Skin of body (tissue), 2 donors: ENCODE results near the gene VPS36. TPM values are rescaled to one million over a fixed set of nuclear protein-coding genes. Genes with fewer than 3 reads are reported as not detected.
"Not testable (repeated sequence)": the region's sequence is repeated elsewhere in the genome, so short reads cannot be mapped to it uniquely, and the experiment has no call there.

Experiments used
- DNase-seq: peaks from one replicate; lab custom pipeline; 2025; lab: John Stamatoyannopoulos, UW
- total RNA-seq: library from RNA; depleted of rRNA; stranded (reverse); fragments of >200 nt; gene quantifications from one replicate; pipeline ENCODE4 v1.2.3, GENCODE V29; 2014

Gene VPS36, protein sequence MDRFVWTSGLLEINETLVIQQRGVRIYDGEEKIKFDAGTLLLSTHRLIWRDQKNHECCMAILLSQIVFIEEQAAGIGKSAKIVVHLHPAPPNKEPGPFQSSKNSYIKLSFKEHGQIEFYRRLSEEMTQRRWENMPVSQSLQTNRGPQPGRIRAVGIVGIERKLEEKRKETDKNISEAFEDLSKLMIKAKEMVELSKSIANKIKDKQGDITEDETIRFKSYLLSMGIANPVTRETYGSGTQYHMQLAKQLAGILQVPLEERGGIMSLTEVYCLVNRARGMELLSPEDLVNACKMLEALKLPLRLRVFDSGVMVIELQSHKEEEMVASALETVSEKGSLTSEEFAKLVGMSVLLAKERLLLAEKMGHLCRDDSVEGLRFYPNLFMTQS
- 76.0 TPM for total RNA-seq

DNA sequence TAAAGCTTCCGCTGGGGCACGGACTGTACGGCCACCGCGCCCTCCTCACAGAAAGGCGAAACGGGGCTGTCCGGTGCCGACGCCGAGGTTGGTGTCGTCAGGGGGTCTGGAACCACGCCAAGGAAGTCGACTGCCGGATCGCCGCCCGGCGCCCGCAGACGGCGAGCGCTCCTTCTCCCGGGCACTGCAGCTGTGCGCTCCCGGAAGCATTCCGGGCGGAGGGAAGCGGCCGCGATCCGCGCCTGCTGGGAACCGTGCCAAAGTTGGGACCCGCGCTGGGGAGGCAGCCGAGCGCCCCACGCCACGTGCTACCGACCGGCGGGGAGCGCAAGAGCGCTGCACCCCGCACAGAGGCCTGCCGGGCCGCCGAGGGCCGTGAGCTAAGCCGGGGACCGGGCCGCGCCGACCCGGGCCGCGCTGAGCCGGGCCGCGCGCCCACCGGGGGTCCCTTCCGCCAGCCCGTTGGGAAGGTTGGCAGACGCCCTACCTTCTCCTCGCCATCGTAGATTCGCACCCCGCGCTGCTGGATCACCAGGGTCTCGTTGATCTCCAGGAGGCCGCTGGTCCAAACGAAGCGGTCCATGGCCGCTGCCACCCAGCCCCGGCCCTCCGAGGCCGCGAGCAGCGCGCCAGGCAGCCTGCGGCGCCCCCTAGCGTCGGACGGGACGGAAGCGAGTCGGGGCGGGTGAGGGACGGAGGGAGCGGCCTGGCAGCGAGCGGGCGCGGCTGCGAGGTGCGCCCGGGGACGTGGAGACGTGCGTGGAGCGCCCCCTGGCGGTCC is at the start of gene VPS36:
Gene VPS36 (minus strand): TSS at position 623 of the 781 bp plus-strand sequence. CDS start 40 bp downstream, at position 583.
- peak; percentile 95 for DNase-seq

DNA sequence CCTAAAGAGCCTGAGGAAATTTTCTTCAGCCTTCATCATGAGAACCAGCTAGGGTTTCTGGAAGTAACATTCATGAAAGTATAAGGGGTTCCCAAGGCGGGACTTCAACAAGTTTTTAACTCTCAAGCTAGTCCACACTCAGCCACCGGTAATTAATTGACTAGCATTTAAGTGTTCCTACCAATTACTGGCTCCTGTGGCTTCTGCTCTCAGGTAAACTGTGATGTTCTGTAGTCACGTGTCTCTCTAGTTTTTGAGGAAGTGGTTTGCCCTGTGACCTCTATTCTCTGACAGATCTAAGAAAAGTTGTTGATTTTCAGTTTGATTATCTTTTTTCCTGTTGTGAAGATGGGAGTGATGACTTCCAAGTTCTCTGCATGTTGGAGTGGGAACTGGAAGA is 47.5 kb upstream of the VPS36 start:
- DNase-seq, result not testable (repeated sequence)

DNA sequence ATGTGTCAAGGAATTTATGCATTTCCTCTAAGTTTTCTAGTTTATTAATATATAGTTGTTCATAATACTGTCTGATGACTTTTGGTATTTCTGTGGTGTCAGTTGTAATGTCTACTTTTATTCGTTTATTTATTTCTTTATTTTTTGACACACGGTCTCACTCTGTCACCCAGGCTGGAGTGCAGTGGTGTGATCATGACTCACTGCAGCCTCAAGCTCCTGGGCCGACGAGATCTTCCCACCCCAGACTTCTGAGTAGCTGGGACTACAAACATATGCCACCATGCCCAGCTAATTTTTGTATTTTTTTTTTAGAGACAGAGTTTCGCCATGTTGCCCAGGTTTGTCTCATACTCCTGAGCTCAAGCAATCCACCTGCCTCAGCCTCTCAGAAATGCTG is 43.8 kb upstream of the VPS36 start:
- not testable (repeated sequence) for DNase-seq

DNA sequence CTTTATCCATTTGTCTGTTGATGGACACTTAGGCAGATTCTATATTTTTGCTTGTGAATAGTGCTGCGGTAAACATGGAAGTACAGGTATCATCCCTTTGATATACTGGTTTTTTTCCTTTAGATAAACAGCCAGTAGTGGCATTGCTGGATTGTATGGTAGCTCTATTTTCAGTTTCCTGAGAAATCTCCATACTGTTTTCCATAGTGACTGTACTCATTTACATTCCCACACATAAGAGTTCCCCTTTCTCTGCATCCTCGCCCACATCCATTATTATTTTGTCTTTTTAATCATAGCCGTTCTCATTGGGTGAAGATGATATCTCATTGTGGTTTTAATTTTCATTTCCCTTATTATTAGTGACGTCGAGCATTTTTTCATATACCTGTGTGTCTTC is 40.6 kb upstream of the VPS36 start:
- not testable (repeated sequence) for DNase-seq

DNA sequence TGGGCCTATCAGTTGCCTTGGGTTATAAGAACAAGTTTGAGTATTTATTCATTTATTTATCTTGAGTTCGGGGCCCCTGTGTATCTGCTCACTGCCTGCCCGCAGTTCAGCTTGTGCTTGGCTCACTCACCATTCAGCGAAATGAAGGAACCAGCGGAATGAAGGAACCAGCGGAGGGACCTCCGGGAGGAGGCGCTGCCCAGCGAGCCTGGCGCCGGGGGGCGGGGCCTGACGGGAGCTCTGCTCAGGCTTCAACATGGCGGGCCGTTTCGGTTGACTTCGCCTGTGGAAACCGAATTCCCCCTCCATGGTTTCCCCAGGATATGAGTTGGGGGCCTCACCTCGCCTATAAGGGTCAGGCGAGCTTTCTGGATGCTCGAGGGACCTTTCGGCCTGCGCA is 38.3 kb upstream of the VPS36 start:
- DNase-seq, result not testable (repeated sequence)

DNA sequence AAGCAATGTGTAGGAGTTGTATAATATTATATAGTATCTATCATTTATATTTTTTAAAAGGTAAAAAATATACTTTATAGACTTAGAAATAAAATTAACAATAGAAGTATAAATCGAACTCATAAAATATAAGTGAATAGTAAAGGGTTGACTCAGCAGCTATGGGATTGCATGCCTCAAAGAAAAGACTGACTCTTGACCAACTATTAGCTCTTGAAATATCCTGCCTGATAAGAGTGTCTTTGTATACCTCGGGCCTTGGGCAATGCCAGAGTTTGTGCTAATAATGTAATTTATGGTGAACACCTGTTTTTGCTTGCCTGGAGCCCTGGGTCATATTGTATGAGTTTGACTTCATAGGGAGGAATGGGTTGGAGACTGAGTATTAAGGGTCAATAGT is 36.6 kb upstream of the VPS36 start:
- not testable (repeated sequence) for DNase-seq

DNA sequence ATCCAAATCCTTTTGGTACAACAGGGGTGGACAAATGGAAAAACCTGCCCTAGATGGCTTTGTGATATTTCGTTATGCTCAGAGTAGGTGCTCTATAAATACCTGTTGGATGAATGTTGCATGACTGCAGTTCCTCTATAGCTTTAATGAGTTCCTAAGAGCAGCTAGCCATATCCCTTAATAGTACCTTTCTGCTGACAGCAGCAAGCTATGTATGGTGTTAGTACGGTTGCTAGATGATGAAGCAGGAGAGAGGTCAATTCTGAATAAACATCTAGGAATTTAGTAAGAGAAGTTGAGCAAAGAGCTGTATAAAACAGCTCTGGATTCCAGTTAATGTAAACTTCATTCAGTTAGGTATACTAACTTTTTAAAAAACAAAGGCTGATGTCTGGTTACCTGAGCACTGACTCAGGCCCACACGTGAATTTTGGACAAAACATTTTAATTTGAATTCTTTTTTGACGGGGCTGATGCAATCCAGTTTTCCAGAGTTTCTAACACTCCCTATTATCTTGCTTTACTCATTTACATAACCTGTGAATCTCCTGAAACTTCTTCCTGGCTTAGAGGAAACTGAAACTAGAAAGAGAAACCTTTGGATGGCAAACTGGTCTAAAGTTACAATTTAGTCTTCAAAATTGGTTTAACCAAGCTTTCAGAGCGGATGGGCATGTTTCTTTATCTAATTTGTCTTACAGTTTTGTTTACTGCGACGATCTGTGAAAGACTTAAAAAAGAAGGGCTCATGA is 30.4 kb upstream of the VPS36 start:
- DNase-seq, result not testable (repeated sequence)

DNA sequence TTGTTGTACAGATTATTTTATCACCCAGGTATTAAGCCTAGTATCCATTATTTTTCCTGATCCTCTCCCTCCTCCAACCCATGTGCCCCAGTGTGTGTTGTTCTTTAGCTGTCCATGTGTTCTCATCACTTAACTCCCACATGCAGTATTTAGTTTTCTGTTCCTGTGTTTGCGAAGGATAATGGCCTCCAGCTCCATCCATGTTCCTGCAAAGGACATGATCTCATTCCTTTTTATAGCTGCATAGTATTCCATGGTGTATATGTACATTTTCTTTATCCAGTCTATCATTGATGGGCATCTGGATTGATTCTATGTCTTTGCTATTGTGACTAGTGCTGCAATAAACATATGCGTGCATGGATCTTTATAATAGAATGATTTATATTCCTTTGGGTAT is 18.1 kb upstream of the VPS36 start:
- not testable (repeated sequence) for DNase-seq

DNA sequence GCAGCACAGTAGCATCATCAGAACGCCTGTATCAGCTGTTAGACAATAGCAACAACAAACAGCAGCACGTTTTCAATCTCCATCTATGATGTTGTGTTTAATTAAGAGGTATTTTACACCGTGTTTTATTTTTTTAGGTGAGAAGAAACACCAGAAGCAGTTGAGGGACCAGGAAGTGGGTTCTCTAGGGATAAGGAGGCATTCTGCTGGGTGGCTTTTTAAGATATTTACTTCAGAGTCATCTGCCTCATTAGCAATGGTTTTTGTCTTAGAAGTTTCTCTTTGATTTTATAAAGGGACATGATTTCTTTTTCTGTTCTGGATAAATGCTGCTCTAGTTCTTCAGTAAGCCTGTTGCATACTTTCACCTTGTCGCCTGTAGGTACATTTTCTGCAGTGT is 13.1 kb upstream of the VPS36 start:
- DNase-seq, result no peak

DNA sequence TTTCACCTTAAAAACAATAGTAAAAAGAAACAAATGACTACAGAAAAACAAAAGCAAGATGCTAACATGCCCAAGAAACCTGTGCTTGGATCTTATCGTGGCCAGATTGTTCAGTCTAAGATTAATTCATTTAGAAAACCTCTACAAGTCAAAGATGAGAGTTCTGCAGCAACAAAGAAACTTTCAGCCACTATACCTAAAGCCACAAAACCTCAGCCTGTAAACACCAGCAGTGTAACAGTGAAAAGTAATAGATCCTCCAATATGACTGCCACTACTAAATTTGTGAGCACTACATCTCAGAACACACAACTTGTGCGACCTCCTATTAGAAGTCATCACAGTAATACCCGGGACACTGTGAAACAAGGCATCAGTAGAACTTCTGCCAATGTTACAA is 10.8 kb upstream of the VPS36 start:
- no peak for DNase-seq

DNA sequence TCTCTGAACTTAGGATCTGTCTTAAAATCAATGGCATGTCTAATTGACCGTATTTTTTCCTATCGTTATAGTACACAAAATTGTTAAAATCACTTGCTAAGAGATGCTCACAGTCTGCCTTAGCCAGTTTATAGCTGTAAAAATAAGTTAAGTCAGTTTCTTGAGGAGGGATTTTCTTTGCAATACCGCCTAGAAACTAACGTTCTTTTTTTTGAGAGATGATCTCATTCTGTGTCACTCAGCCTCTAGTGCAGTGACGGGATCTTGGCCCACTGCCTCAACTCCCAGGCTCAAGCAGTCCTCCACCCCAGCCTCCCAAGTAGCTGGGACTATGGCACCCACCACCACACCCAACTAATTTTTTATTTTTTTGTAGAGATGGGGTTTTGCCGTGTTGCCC is 9.2 kb upstream of the VPS36 start:
- DNase-seq, result no peak

DNA sequence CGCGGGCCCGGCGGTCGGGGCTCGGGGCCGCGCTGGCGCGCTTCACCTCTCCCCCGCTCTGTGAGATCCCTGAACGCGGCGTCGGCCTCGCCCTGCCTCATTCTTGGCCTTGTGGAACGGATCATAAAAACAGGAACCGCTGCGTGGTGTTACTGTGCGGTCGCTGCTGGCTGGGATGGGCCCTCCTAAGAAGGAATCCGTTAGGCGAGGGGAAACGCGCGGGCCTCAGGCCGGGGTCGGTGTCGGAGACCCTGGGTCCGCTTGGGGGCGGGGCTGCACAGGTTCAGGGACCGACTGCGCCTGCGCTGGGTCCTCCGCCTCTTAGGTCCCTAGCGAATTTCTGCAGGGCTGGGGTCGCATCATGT is 5.2 kb upstream of the VPS36 start:
- peak; percentile 47 for DNase-seq

DNA sequence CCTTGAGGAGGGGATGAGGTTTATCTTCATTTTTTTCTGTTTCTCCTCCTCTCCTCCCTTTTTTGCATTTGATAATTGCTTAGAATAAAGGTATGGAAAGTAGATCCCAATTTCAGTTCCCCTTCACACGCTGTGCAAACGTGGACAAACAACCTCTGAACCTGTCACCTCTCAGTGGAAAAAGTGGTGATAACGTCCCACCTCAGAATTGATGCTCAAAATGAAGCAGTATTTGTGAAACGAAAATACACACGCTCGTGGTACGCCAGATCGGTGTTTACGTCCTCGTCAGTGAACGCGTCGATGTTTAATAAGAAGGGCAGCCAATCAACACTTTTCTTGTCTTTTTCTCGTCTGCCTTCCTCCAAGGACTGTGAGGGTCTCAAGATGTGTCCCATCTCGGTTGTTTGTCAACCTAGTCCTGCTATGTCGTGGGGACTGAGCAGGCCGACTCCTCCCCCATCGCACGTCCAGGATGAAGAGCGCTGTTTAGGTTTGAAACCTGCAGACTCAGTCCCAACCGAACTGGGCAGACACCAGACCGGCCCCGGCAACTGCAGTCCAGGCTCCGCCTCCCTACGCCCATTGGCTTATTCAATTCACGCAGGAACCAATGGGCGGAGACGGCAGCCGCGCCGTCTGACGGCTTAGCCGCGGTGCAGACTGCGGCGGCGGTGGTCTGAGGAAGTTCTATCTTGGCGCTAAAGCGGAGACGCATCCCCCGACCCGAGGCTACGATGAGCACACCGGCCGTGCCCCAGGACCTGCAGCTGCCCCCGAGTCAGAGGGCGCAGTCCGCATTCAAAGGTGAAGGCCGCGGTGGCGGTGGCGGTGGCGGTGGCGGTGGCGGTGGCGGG is 4.6 kb upstream of the VPS36 start, which contains the start of gene CKAP2:
Gene CKAP2 (plus strand): TSS at position 659 of the 857 bp plus-strand sequence. CDS start 79 bp downstream, at position 738.
- peak; percentile 95 for DNase-seq

DNA sequence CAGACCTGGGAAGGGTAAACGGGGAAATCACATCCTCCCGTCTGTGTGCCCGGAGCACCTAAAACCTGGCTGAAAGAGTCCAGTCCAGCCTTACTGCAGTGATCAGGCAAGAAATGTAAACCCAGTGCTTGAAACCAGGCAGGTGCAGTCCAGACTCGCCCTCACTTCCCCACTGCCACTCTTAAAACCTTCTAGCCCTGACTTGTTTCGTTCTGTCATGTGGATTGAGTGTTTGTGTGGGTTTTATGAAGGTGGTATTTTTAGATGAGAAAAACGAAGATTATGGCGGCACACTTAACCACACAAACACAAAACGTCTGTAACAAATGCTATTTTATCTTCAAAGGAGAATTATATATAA is 4.0 kb upstream of the VPS36 start:
- no peak for DNase-seq

DNA sequence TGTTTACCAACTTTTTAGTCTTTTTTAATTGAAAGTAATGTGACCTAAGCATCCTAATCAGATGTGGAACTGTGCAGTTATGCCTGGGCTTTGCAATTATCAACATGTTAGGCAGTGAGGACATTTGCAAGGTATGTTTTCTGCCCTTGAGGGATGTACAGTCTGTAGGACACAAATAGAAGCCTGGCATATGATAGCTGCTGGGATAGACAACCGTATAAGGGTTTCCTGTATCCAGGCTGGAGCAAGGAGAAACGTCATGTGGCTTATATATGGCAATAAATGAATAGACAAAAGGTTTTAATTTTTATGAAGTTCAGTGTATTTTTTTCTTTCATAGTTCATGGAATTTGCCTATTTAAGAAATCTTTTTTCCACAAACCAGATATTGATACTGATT is 2.0 kb upstream of the VPS36 start:
- DNase-seq, result no peak

DNA sequence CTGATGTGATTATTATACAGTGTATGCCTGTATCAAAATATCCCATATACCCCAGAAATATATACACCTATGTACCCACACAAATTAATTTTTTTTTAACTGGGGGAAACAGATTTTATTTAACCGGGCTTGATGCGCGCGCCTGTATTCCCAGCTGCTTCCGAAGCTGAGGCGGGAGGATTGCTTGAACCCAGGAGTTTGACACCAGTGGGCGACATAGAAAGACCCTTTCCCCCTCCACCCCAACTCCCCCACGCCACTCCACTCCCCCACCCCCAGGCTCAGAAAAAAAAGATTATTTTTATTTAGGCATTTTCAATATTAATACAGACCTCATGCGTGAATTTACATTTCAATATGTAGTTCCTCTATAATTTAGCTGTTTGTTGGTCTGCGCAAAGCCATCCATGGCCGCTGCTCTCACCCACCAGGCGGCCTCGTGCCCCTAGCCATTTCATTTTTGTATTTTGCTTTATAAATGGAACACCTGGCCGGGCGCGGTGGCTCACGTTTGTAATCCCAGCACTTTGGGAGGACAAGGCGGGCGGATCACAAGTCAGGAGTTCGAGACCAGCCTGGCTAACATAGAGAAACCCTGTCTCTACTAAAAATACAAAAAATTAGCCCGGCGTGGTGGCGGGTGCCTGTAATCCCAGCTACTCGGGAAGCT is 836 bp upstream of the VPS36 start:
- no peak for DNase-seq

DNA sequence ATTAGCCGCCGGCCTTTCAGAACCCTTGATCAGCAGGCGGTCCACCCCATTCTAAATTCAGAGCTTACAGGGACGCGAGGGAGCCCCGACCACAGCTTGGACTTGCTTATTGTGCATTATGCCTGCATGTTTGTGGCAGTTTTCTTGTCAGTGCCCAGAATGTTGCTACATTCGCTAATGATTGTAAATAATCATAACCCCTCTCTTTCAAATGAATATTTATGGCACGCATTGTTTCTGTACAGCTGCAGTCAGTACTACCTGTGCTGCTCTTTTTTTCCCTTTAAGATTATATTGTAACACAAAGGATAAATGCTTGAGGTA is 321 bp upstream of the VPS36 start:
- no peak for DNase-seq

DNA sequence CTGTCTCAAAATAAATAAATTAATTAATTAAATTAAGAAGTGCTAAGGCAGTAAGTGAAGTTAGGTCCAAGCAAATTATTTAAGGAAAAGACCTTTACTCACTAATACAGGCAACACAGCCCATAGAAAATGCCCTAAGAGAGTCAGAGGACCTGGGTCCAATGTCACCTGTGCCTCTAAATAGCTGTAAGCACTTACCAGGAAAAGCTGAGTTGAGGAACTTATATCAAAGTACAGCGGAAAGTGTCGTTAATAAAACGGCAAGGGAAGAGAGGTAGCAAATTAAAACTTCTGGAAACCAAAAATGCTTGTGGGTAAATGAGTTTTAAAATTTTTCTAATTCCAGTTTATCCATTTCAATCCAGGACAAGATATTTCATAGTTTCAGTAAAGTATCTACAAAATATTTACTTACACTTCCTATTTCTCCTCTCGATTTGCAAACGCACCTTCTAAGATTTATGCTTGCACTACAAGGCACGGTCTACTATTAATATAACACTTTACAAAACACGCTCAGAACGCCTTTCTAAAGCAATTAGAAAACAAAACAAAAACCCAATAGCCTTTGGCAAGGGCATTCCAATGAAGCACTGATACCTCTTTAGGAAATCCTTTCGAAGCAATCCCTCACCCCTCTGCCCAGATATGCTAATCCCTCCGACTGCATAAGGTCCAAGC is 963 bp downstream of the VPS36 start:
- DNase-seq, result no peak

DNA sequence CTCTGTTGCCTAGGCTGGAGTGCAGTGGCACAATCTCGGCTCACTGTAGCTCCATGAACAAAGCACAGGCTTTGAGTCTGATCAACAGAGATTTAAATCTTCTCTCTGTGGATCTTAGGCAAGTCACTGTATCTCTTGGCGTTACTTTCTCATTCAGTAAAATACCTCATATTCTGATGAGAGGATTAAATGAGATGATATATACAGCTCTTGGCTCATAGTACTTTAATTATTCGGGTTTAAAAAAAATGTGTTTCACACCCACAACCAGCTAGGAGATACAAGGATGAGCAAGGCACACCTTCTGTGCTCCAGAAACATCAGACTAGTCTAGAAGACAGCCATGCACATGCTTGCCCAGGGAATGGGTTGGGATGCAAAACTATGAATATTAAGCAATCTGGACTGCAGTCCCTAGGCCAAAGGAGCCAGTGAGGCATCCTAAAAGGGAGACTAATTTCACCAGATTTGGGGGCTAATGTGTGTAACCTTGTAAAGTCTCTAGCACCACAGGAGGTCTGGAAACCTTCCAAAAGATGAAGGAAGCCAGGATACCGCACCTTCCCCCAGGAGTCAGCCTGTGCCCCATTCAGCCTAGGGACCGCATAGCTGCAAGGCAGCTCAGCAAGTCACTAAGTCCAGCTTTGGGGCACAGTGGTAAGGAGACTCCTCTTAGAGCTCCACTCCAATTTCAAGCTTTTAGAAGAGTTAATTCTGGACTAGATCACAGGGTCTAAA is 2.5 kb downstream of the VPS36 start:
- no peak for DNase-seq
